GM19324 (cell line): ENCODE measurements around the gene TOMM40.
"Not testable (repeated sequence)": the region's sequence is repeated elsewhere in the genome, so short reads cannot be mapped to it uniquely, and the experiment has no call there.

Source experiments
- ATAC-seq: cut with Tn5 transposase; IDR thresholded peaks from one replicate; pipeline ENCODE4 v1.9.1; 2021; ENCODE audit warnings: mild to moderate bottlenecking, moderate library complexity; ENCODE audit not compliant: unreplicated experiment, low FRiP score

TOMM40 gene

DNA sequence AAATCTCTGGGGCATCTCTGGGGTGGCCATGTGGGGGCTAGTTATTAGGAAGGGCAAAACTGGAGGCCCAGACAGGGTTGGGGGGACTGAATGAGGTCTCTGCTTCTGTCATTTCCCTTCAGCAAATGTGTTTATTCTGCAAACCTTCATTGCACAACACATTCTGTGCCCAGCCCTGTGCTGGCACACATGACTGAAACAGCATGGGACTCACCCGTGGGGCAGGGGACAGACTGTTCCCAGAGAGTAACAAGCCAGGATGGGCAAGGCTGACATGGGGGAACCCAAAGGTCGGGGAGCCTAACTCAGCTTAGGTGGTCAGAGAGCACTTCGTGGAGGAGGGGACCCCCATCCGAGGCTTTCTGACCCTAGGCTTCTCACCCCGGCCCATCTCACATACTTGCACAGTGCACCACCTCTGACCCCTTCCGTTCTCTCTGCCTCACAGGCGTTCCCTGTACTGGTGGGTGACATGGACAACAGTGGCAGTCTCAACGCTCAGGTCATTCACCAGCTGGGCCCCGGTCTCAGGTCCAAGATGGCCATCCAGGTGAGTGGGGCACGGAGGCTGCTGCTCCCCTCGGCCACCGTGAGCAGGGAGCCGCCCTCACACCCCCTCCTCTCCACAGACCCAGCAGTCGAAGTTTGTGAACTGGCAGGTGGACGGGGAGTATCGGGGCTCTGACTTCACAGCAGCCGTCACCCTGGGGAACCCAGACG is 2.4 kb downstream of the TOMM40 start:
- no peak for ATAC-seq

DNA sequence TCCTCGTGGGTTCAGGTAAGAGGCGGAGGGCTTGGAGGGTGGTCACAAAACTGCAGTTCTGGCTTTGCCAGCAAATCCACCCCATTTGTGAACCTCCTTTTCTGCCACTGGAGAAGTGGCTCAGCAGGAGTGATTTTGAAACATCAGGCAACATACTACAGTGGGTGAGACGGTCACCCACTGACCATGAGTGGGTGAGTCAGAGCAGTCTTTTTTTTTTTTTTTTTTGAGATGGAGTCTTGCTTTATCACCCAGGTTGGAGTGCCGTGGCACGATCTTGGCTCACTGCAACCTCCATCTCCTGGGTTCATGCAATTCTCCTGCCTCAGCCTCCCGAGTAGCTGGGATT is 3.0 kb downstream of the TOMM40 start:
- no peak for ATAC-seq

DNA sequence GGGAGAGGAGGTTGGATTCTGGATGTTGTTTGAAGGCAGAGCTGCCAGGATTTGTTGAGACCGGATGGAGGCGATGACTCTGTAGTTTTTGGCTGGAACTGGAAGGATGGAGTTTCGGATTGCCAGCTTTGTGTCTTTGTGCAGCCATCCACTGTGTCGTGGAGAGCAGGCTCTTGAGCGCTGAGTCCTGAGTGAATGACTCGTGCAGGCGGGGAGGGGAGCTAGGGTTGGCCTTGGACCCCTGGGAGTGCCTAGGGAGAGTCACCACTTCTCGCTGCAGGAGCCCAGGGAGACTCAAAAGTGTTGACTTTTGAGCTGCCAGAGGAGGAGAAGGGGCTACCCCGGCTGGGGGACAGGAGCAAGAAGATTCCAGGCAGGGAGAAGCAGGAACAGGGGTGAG is 3.9 kb downstream of the TOMM40 start:
- ATAC-seq: no peak

DNA sequence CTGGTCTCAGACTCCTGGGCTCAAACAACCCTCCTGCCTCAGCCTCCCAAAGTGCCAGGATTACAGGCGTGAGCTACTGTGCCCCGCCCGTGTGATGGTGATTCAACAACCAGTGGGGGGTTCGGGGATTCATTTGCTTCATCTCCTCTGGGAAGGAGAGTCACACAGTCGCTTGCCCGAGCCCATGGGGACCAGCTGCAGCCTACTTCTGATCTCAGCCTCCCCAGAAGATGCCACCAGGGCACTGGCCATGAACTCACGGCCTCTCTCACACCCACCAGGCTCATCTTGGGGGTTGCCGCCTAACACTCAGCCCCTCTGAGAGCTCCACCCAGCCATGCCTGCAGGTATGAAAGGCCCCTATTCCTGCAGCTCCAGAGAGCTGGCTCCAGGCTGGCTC is 6.8 kb downstream of the TOMM40 start:
- no peak for ATAC-seq

DNA sequence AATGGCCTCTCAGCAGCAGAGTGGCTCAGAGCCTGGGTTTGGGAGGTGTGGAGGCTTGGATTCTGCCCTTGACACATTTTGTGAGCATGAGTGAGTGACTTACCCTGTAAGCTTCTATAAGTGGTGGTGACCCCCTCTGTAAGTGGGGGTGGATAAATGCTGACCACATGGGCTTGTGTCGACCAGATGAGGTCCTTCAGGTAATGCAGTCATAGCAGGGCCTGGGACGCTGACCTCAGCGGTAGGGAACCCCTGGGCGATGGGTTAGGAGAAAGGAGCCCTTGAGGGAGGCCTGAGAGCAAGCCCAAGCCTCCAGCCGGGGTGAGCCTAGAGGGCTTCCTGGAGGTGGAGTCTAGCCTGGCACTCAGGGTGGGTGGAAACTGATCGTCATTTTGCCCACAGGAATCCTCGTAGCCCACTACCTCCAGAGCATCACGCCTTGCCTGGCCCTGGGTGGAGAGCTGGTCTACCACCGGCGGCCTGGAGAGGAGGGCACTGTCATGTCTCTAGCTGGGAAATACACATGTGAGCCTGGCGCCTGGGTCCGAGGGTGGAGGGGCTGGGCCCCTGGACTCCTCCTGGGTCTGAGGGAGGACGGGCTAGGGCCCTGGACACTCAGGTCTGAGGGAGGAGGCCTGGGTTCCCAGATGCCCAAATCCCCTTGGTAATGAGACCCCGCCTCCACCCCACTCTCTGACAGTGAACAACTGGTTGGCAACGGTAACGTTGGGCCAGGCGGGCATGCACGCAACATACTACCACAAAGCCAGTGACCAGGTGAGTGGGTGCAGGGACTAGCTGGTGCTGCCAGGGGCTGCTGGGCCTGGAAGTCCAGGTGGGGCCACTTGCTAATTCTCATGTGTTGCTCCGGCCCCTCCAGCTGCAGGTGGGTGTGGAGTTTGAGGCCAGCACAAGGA is 9.5 kb downstream of the TOMM40 start:
- ATAC-seq: no peak

DNA sequence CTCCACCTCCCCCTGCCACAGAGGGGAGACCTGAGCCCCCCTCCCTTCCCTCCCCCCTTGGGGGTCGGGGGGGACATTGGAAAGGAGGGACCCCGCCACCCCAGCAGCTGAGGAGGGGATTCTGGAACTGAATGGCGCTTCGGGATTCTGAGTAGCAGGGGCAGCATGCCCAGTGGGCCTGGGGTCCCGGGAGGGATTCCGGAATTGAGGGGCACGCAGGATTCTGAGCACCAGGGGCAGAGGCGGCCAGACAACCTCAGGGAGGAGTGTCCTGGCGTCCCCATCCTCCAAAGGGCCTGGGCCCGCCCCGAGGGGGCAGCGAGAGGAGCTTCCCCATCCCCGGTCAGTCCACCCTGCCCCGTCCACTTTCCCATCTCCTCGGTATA is 12.2 kb downstream of the TOMM40 start:
- ATAC-seq: no peak

- no peak for ATAC-seq
These were observed 12.8 kb downstream of the TOMM40 start for GRCh38 chr19:44903602-44904425.

DNA sequence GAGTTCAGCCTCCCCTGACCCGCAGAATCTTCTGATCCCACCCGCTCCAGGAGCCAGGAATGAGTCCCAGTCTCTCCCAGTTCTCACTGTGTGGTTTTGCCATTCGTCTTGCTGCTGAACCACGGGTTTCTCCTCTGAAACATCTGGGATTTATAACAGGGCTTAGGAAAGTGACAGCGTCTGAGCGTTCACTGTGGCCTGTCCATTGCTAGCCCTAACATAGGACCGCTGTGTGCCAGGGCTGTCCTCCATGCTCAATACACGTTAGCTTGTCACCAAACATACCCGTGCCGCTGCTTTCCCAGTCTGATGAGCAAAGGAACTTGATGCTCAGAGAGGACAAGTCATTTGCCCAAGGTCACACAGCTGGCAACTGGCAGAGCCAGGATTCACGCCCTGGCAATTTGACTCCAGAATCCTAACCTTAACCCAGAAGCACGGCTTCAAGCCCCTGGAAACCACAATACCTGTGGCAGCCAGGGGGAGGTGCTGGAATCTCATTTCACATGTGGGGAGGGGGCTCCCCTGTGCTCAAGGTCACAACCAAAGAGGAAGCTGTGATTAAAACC is 13.5 kb downstream of the TOMM40 start:
- ATAC-seq: no peak

DNA sequence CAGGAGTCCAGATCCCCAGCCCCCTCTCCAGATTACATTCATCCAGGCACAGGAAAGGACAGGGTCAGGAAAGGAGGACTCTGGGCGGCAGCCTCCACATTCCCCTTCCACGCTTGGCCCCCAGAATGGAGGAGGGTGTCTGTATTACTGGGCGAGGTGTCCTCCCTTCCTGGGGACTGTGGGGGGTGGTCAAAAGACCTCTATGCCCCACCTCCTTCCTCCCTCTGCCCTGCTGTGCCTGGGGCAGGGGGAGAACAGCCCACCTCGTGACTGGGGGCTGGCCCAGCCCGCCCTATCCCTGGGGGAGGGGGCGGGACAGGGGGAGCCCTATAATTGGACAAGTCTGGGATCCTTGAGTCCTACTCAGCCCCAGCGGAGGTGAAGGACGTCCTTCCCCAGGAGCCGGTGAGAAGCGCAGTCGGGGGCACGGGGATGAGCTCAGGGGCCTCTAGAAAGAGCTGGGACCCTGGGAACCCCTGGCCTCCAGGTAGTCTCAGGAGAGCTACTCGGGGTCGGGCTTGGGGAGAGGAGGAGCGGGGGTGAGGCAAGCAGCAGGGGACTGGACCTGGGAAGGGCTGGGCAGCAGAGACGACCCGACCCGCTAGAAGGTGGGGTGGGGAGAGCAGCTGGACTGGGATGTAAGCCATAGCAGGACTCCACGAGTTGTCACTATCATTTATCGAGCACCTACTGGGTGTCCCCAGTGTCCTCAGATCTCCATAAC is 14.5 kb downstream of the TOMM40 start, which contains the start of gene APOE:
Gene APOE, plus strand, starts transcription at position 360 of the 724 bp plus-strand sequence. CDS start 829 bp downstream, outside the sequence.
- no peak for ATAC-seq

- no peak for ATAC-seq
These were observed 16.6 kb downstream of the TOMM40 start for GRCh38 chr19:44907613-44908012.

DNA sequence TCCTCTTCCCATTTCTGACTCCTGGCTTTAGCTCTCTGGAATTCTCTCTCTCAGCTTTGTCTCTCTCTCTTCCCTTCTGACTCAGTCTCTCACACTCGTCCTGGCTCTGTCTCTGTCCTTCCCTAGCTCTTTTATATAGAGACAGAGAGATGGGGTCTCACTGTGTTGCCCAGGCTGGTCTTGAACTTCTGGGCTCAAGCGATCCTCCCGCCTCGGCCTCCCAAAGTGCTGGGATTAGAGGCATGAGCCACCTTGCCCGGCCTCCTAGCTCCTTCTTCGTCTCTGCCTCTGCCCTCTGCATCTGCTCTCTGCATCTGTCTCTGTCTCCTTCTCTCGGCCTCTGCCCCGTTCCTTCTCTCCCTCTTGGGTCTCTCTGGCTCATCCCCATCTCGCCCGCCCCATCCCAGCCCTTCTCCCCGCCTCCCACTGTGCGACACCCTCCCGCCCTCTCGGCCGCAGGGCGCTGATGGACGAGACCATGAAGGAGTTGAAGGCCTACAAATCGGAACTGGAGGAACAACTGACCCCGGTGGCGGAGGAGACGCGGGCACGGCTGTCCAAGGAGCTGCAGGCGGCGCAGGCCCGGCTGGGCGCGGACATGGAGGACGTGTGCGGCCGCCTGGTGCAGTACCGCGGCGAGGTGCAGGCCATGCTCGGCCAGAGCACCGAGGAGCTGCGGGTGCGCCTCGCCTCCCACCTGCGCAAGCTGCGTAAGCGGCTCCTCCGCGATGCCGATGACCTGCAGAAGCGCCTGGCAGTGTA is 17.2 kb downstream of the TOMM40 start:
- no peak for ATAC-seq

- ATAC-seq: no peak
These were observed 17.8 kb downstream of the TOMM40 start for GRCh38 chr19:44908836-44909261.

- ATAC-seq: no peak
These were observed 18.7 kb downstream of the TOMM40 start for GRCh38 chr19:44909775-44910174.

- ATAC-seq: not testable (repeated sequence)
These were observed 20.8 kb downstream of the TOMM40 start for GRCh38 chr19:44911896-44912295.

DNA sequence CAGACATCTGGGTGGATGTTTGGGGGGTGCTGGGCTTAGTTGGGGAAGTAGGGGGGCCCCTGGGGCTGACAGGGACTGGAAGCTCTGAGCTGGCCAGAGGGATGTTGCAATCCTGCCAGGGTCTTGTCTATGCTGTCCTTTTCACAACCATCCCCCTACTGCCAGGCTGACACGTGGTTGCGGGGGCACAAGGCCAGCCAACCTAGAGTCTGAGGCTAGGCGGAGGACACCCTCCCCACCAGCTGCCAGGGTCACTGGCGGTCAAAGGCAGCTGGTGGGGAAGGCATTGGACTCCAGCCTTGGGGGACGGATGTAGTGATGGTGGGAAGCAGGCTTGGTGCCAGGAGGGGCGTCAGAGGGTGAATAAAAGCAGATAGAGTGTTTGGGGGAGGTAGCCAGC is 21.8 kb downstream of the TOMM40 start:
- ATAC-seq: no peak

- ATAC-seq: not testable (repeated sequence)
These were observed 22.7 kb downstream of the TOMM40 start for GRCh38 chr19:44913512-44914432.

- peak; percentile 88 for ATAC-seq
These were observed 23.6 kb downstream of the TOMM40 start, which contains the start of gene APOC1 for GRCh38 chr19:44914433-44915206. Gene APOC1 (plus strand): TSS chr19:44914608. CDS start chr19:44914892, 284 bp downstream.
